Body of pancreas (tissue), 4 donors: ENCODE data around the gene RETREG1.

Experiments used
- POLR2A ChIP-seq, 3 donors: fragments of 450-650 bp; IDR thresholded peaks; one replicate each; pipeline ENCODE4 v1.6.1; 2016; ENCODE audit warnings: antibody characterized with exemption in 3 of 3, mild to moderate bottlenecking in 2 of 3
- TF ChIP-seq, protein P1 (sequence below), 7 experiments: fragments of 450-650 bp in 4 of 7; fragments of 200-600 bp in 3 of 7; sonication (generic) in 3 of 7; IDR thresholded peaks; one replicate each; pipeline ENCODE4 v1.5.1; 2016 to 2019; ENCODE audit warnings: antibody characterized with exemption in 7 of 7

DNA sequence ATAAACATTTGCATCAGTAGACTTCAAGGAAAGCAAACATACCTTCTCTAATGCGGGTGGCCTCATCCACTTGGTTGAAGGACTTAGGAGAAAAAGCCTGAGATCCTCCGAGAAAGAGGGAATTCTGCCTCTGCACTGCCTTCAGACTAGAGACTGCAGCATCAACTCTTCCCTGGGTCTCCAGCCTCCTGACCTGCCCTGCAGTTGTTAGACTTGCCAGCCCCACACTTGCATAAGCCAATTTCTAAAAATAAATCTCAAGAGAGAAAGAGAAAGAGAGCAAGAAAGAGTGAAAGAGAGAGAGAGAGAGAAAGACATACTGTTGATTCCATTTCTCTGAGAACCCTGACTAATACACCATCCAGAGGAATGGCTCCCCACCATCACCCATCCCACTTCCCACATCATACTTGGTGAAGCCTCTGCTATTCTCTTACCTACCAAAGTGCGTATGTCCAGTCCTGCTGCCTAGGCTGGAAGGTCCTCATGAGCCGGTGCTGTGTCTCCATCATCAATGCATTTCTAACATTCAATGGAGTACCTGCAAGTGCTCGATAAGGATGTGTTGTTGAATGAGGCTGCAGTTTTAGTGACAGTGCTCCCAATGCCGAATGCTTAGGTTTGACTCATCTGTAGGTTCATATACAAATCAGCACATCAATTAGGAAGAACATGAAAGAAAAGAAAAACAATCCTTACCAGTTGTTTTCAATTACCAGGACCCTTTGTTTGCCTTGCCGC, 186.3 kb downstream of the RETREG1 start:
- TF ChIP-seq, protein P1, sequence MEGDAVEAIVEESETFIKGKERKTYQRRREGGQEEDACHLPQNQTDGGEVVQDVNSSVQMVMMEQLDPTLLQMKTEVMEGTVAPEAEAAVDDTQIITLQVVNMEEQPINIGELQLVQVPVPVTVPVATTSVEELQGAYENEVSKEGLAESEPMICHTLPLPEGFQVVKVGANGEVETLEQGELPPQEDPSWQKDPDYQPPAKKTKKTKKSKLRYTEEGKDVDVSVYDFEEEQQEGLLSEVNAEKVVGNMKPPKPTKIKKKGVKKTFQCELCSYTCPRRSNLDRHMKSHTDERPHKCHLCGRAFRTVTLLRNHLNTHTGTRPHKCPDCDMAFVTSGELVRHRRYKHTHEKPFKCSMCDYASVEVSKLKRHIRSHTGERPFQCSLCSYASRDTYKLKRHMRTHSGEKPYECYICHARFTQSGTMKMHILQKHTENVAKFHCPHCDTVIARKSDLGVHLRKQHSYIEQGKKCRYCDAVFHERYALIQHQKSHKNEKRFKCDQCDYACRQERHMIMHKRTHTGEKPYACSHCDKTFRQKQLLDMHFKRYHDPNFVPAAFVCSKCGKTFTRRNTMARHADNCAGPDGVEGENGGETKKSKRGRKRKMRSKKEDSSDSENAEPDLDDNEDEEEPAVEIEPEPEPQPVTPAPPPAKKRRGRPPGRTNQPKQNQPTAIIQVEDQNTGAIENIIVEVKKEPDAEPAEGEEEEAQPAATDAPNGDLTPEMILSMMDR (IDR thresholded peaks at IDR 0.05): no peak
- TF ChIP-seq POLR2A (IDR thresholded peaks at IDR 0.05): no peak
